HepG2 (cell line): Measurements from ENCODE around the gene DUSP12. TPM values are rescaled to one million over a fixed set of nuclear protein-coding genes. Genes with fewer than 3 reads are reported as not detected.

Source experiments
- ATAC-seq: fragments of 200-7000 bp; cut with Tn5 transposase; 3 replicates; pipeline ENCODE4 v1.9.1; 2020; ENCODE audit warnings: mild to moderate bottlenecking, moderate library complexity
- BruUV-seq: library from RNA; stranded (reverse); fragments of 400-500 nt; replicated peaks from 2 replicates; lab custom pipeline; 2021; lab: Mats Ljungman, UMichigan
- CTCF ChIA-PET: fragments of 300-600 bp; formaldehyde crosslinking; extraction: SDS; loops from one replicate; lab custom pipeline; 2021; ENCODE audit warnings: low total read pairs, inconsistent platforms, low intra/inter-chr PET ratio; lab: Yijun Ruan, JAX
- POLR2A ChIA-PET: fragments of 350-600 bp; sonication (Branson Sonifier 250); formaldehyde crosslinking; loops from one replicate; lab custom pipeline; 2020; ENCODE audit warnings: antibody characterized with exemption, inconsistent platforms; lab: Yijun Ruan, JAX
- DNase-seq: peaks from one replicate; pipeline ENCODE4 v3.0.0-alpha.2; 2015; ENCODE audit warnings: low spot score
- FAIRE-seq: peaks from 3 replicates; lab custom pipeline; 2011; peaks lifted over from hg19 to GRCh38; lab: Jason Lieb, UNC
- H2AFZ ChIP-seq: one replicate; pipeline ENCODE4 v1.6.1; 2011; ENCODE audit warnings: low read length, inconsistent platforms
- H3K27ac ChIP-seq: fragments of 300-600 bp; 3 replicates; pipeline ENCODE4 v1.8.0; 2011; ENCODE audit warnings: mixed run types, mild to moderate bottlenecking, mixed read lengths, low read length, inconsistent platforms; ENCODE audit not compliant: insufficient read depth; ENCODE audit errors: extremely low read length
- H3K27me3 ChIP-seq, 2 experiments: fragments of 200-600 bp in 1 of 2; 2 replicates in 1 of 2; 3 replicates in 1 of 2; pipeline versions ENCODE4 v1.6.0 to v1.8.0; 2011; ENCODE audit warnings: low read length in 2 of 2, mild to moderate bottlenecking in 2 of 2, moderate library complexity in 2 of 2, inconsistent platforms in 1 of 2; ENCODE audit not compliant: insufficient read depth in 2 of 2, control insufficient read depth in 1 of 2
- H3K36me3 ChIP-seq, 2 experiments: fragments of 200-600 bp in 1 of 2; replicated peaks in 1 of 2; 2 replicates in 1 of 2; 3 replicates in 1 of 2; pipeline versions ENCODE4 v1.5.1 to v1.8.0; 2011; ENCODE audit warnings: low read length in 2 of 2, inconsistent platforms in 1 of 2; ENCODE audit not compliant: insufficient read depth in 2 of 2, control insufficient read depth in 1 of 2
- H3K4me1 ChIP-seq: 2 replicates; pipeline ENCODE4 v1.5.1; 2012; ENCODE audit warnings: low read length, inconsistent platforms; ENCODE audit not compliant: insufficient read depth
- H3K4me2 ChIP-seq: 2 replicates; pipeline ENCODE4 v1.6.0; 2011; ENCODE audit warnings: low read depth, low read length, inconsistent platforms
- H3K4me3 ChIP-seq, 3 experiments: fragments of 200-600 bp in 1 of 3; sonication (generic), shearing (Covaris generic) in 1 of 3; replicated peaks in 1 of 3; 2 replicates each; pipeline ENCODE4 v1.5.1; 2011 to 2016; ENCODE audit warnings: low read length in 3 of 3, inconsistent platforms in 2 of 3, low read depth in 2 of 3, mild to moderate bottlenecking in 2 of 3, control low read depth in 1 of 3, mixed read lengths in 1 of 3; ENCODE audit not compliant: insufficient read depth in 1 of 3
- H3K79me2 ChIP-seq: one replicate; pipeline ENCODE4 v1.6.1; 2011; ENCODE audit warnings: low read length, inconsistent platforms; ENCODE audit not compliant: insufficient read depth
- H3K9ac ChIP-seq: 2 replicates; pipeline ENCODE4 v1.6.0; 2011; ENCODE audit warnings: mild to moderate bottlenecking, low read depth, low read length, inconsistent platforms; ENCODE audit not compliant: insufficient read depth
- H3K9me3 ChIP-seq: 2 replicates; pipeline ENCODE4 v1.5.1; 2012; ENCODE audit warnings: mild to moderate bottlenecking, low read length
- H4K20me1 ChIP-seq: 2 replicates; pipeline ENCODE4 v1.6.0; 2011; ENCODE audit warnings: inconsistent platforms, mild to moderate bottlenecking, low read length, moderate library complexity; ENCODE audit not compliant: insufficient read depth
- CEBPB ChIP-seq: IDR thresholded peaks from 2 replicates; pipeline ENCODE4 v1.6.1; 2011; ENCODE audit warnings: low read depth, low read length, improper control_type of control experiment, borderline replicate concordance
- FOXP1 ChIP-seq, 2 experiments: fragments of 450-650 bp in 1 of 2; IDR thresholded peaks; 2 replicates each; pipeline ENCODE4 v1.6.1; 2017 to 2018; ENCODE audit warnings: antibody characterized with exemption in 1 of 2
- HOXA3 ChIP-seq: sonication (generic); formaldehyde crosslinking; IDR thresholded peaks from 2 replicates; pipeline ENCODE4 v1.5.0; 2020; ENCODE audit warnings: missing genetic modification reagents
- POLR2AphosphoS5 ChIP-seq: IDR thresholded peaks from 2 replicates; pipeline ENCODE4 v1.6.1; 2012; ENCODE audit warnings: low read depth, low read length
- RAD21 ChIP-seq: fragments of 450-650 bp; formaldehyde crosslinking; IDR thresholded peaks from 2 replicates; pipeline ENCODE4 v1.5.0; 2020; ENCODE audit warnings: mild to moderate bottlenecking
- RBAK ChIP-seq: sonication (generic); formaldehyde crosslinking; IDR thresholded peaks from 2 replicates; pipeline ENCODE4 v1.5.1; 2020; ENCODE audit warnings: mild to moderate bottlenecking, missing genetic modification reagents
- SMARCE1 ChIP-seq: fragments of 450-650 bp; IDR thresholded peaks from 2 replicates; pipeline ENCODE4 v1.6.1; 2017; ENCODE audit warnings: borderline replicate concordance
- YY1 ChIP-seq: IDR thresholded peaks from 2 replicates; pipeline ENCODE4 v1.6.1; 2011; ENCODE audit warnings: low read length, low read depth, moderate library complexity, mild to moderate bottlenecking; ENCODE audit not compliant: insufficient read depth, insufficient replicate concordance
- ZFP90 ChIP-seq: sonication (generic); formaldehyde crosslinking; IDR thresholded peaks from 2 replicates; pipeline ENCODE4 v1.8.0; 2022; ENCODE audit warnings: missing genetic modification reagents, mild to moderate bottlenecking, inconsistent platforms, borderline replicate concordance
- ZNF468 ChIP-seq: sonication (generic); formaldehyde crosslinking; IDR thresholded peaks from 2 replicates; pipeline ENCODE4 v1.8.0; 2022; ENCODE audit warnings: mild to moderate bottlenecking, moderate library complexity, missing genetic modification reagents
- ZNF558 ChIP-seq: sonication (generic); formaldehyde crosslinking; IDR thresholded peaks from 2 replicates; pipeline ENCODE4 v1.9.0; 2022; ENCODE audit warnings: mild to moderate bottlenecking, missing genetic modification reagents, borderline replicate concordance
- WGBS: methylation state at CpG from one replicate; pipeline ENCODE4 v1.1.6; 2017; ENCODE audit warnings: low lambda C conversion rate; 5-methylcytosine and 5-hydroxymethylcytosine counted together
- in situ Hi-C: cut with HindIII; loops from 2 replicates; pipeline ENCODE4 v1.10.0; 2017; ENCODE audit warnings: low pct_unique_long_range_greater_than_20kb; ENCODE audit not compliant: extremely low pct_ligation_motif_present
- intact Hi-C: fragments of 100-400 bp; cut with micrococcal nuclease; formaldehyde crosslinking; loops from one replicate; pipeline ENCODE4 v1.10.0; 2022; ENCODE audit not compliant: unreplicated experiment
- polyA plus RNA-seq, 8 experiments: library from polyadenylated mRNA; depleted of rRNA in 3 of 8; stranded (reverse) in 7 of 8; unstranded in 1 of 8; fragments of >200 nt; fragmentation: Illumina TruSeq in 4 of 8; extraction: Trizol in 4 of 8; gene quantifications; 2 replicates each; pipeline versions ENCODE4 v1.2.1 to v1.2.3, GENCODE V29; 2011 to 2016; ENCODE audit warnings: low read depth in 4 of 8, missing spikeins in 1 of 8, mixed read lengths in 1 of 8; ENCODE audit not compliant: insufficient read depth in 1 of 8
- total RNA-seq, 5 experiments: library from RNA; depleted of rRNA; stranded (reverse); fragments of >200 nt; fragmentation: Illumina TruSeq; extraction: Trizol; gene quantifications; 2 replicates each; pipeline ENCODE4 v1.2.3, GENCODE V29; 2016; ENCODE audit warnings: low read depth in 1 of 5
- TF ChIP-seq, protein P1 (sequence below): IDR thresholded peaks from 2 replicates; pipeline ENCODE4 v1.6.1; 2016; ENCODE audit warnings: low read depth

The DUSP12 gene
- total and polyA plus RNA-seq, 2 of the 13 experiments (the other 11 are each of a cell fraction or from before 2014, with no cell fraction given), result 36.7 to 37.1 TPM

GRCh38 chr1:161790587-161791317 is 41.2 kb downstream of the DUSP12 start:
- no peak overlapping the region for H3K4me3 ChIP-seq
- BruUV-seq, result no TSS peak
- no peaks in the 10 kb centered on the region for H3K9me3 ChIP-seq
- DNase-seq (no peak), FAIRE-seq (no peak), ATAC-seq (no peak)
- H3K4me1 ChIP-seq, result no peaks in the 10 kb centered on the region
- WGBS, result 100% methylated on average over 4 of the region's 4 CpGs
- no peak overlapping the region for H3K9ac ChIP-seq
- H3K4me2 ChIP-seq, result no peak overlapping the region
- ChIA-PET CTCF (no interaction called here), POLR2A (no interaction called here)
- no peak overlapping the region for H2AFZ ChIP-seq
- intact Hi-C loops (loop anchor here (10.0 kb wide), 1 partner anchor 74 kb away; no protein-coding TSS in a partner anchor), in situ Hi-C loops (loop anchor here (5.0 kb wide), 1 partner anchor 237 kb away; no protein-coding TSS in a partner anchor)
- H4K20me1 ChIP-seq, result no peaks in the 10 kb centered on the region
- no peak overlapping the region for H3K27ac ChIP-seq
- peaks cover 8 to 51% of the 10 kb centered on the region in 2 experiments; a peak in 4 of 5 replicates for H3K36me3 ChIP-seq
- TF ChIP-seq HOXA3, result no peak
- no peak for TF ChIP-seq ZNF468
- TF ChIP-seq CEBPB, result peak; percentile 33; the same call in 1 of the 2 replicates
- TF ChIP-seq FOXP1 (IDR thresholded peaks at IDR 0.05), result peak; percentile 79
- no peak for TF ChIP-seq FOXP1 (CRISPR knock-in tag; IDR thresholded peaks at IDR 0.05)
- no peaks in the 10 kb centered on the region for H3K79me2 ChIP-seq
- no peaks in the 10 kb centered on the region for H3K27me3 ChIP-seq

- Histone ChIP-seq H3K27ac (no peak overlapping the region), H3K36me3 (peaks cover 9 to 50% of the 10 kb centered on the region in 2 experiments; a peak in 4 of 5 replicates), H3K27me3 (no peaks in the 10 kb centered on the region), H4K20me1 (no peaks in the 10 kb centered on the region), H3K9ac (no peak overlapping the region), H3K79me2 (no peaks in the 10 kb centered on the region), H3K4me2 (no peak overlapping the region), H2AFZ (no peak overlapping the region), H3K4me1 (no peaks in the 10 kb centered on the region), H3K4me3 (no peak overlapping the region), H3K9me3 (no peaks in the 10 kb centered on the region)
- no peak for DNase-seq
- ChIA-PET CTCF (interaction anchor here (1.3 to 1.9 kb wide), 3 partner anchors 113 to 245 kb away, joined by 4 to 23 read pairs (median 11); no protein-coding TSS in a partner anchor), POLR2A (interaction anchor here (0.8 kb wide), 1 partner anchor 245 kb away, joined by 3 read pairs; no protein-coding TSS in a partner anchor)
- no TSS peak for BruUV-seq
- 91% methylated on average over 5 of the region's 5 CpGs for WGBS
- ATAC-seq, result no peak
- intact Hi-C loops, result loop anchor here (1.0 to 10.0 kb wide), 3 partner anchors 73 to 245 kb away; no protein-coding TSS in a partner anchor
- FAIRE-seq, result no peak
- in situ Hi-C loops, result loop anchor here (5.0 kb wide), 1 partner anchor 235 kb away; no protein-coding TSS in a partner anchor
- TF ChIP-seq RBAK (CRISPR knock-in tag), result no peak
- TF ChIP-seq YY1, result no peak
- no peak for TF ChIP-seq SMARCE1
- no peak for TF ChIP-seq POLR2AphosphoS5
- no peak for TF ChIP-seq ZFP90
- no peak for TF ChIP-seq RAD21 (CRISPR knock-in tag)
- TF ChIP-seq ZNF558 (CRISPR knock-in tag), result no peak
- TF ChIP-seq, protein P1, sequence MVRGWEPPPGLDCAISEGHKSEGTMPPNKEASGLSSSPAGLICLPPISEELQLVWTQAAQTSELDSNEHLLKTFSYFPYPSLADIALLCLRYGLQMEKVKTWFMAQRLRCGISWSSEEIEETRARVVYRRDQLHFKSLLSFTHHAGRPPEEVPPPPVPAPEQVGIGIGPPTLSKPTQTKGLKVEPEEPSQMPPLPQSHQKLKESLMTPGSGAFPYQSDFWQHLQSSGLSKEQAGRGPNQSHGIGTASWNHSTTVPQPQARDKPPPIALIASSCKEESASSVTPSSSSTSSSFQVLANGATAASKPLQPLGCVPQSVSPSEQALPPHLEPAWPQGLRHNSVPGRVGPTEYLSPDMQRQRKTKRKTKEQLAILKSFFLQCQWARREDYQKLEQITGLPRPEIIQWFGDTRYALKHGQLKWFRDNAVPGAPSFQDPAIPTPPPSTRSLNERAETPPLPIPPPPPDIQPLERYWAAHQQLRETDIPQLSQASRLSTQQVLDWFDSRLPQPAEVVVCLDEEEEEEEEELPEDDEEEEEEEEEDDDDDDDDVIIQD (CRISPR knock-in tag), result no peak
Measured at GRCh38 chr1:161791904-161792655, 42.5 kb downstream of the DUSP12 start.
